ENCODE data around the gene POLRMT.
"Not testable (repeated sequence)": the region's sequence is repeated elsewhere in the genome, so short reads cannot be mapped to it uniquely, and the experiment has no call there.

Gene POLRMT

DNA sequence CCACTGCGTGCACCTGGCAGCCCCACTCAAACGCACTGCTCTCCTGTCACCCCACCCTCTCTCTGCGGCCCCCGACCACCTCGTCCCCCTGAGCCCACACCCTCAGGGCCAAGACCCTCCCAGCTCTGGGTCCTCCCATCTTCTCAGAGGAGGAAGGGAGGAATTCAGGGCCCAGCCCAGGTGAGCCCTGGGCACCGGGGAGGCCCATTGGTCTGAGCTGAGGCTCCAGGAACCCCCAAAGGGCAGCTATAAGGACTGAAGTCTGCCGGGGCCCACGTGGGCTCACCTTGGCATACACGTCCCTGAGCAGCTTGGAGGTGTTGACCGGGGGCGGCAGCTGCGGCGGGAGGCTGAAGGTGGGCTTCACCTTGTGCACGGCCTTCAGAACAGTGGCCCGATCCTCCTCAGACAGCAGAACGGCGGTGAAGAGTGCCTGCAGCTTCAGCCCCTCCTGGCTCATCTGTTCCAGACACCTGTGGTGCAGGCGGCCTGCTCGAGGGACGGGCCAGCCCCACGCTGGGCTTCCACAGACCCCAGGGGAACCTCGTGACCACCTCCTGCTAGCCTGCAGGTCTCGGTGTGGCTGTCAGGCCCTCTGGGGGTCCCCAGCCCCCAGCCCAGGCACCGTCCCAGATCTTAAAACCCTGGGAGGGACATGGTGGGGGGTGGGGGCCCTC lies 8.8 kb downstream of the POLRMT start:
- no peak for DNase-seq

DNA sequence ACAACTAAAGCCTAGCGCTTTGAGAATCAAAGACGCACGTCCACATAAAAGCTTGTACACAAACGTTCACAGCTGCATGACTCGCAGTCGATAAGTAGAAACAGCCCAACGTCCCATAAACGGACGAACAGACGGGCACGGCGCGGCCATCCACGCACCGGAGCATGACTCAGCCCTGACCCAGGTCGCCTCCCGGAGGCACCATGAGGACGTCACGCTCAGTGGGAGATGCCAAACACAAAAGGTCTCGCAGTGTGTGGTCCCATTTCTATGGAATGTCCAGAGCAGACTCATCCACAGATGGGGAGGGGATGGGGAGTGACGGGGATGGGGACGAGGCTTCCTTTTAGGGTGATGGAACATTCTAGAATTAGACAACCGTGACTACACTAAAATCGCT lies 9.4 kb downstream of the POLRMT start:
- DNase-seq: no peak

DNA sequence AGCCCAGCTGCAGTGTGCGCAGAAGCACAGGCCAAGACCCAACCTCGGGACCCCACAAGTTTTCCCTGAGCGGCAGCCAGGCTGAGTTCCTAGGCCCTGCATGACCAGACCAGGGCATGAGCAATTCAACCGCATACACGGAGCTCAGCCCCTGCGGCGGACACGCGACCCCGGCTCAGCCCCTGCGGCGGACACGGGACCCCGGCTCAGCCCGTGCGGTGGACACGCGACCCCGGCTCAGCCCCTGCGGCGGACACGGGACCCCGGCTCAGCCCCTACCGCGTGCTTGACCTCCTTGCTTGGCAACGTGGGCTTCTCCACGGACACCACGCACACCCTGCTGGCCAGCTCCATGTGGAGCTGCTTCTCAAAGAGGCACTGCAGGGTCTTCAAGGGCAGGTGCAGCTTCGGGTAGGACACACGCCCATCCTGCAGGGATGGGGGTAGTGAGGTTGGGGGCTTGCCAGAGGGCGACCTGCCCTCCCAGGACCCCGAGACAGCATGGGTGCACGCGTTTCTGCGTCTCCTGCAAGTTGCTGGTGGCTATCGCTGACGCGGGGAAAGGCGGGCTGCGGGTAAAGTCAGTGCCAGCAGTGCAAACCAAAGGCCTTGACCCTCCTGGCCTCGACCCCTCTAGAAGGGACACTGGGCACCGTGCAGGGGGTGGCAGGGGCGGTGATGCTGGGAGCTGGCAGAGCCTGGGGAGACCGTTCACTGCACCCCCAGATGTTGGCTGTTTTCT lies 10.0 kb downstream of the POLRMT start:
- no peak for DNase-seq

DNA sequence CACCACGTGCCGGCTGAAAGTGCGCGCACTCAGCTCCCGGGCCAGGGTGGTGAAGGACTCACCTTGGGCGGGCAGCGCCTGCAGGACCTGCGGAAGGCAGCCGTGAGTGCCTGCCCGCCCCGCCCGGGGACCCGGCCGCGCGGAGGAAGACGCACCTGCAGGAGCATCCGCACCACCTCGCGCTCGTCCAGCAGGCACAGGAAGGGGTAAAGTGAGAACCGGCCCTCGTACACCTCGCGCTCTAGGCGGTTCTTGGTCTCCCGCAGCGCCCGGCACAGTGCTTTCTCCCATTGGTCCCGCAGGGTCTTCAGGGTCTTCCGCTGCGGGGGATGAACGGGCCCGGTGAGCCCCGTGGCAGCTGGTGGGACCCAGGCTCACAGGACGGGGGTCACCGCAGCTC lies 10.7 kb downstream of the POLRMT start:
- no peak for DNase-seq

DNA sequence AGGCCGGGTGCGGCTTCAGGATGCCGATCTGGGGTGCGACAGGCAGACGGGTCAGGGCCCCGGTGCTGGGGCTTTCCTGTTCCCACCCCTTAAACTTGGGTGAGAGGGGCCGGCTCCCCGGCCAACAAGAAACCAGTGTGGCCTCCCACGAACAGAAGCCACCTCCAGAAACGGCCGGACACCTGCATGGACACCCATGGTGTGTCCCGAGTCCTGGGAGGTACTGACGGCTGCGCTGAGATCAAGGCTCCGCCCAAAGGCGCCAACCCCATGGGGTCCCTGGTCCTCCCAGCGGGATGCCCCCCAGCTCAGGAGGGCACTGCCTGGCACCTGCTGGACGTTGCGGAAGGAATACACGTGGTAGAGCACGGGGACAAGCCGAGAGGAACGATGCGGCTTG lies 11.5 kb downstream of the POLRMT start:
- no peak for DNase-seq

DNA sequence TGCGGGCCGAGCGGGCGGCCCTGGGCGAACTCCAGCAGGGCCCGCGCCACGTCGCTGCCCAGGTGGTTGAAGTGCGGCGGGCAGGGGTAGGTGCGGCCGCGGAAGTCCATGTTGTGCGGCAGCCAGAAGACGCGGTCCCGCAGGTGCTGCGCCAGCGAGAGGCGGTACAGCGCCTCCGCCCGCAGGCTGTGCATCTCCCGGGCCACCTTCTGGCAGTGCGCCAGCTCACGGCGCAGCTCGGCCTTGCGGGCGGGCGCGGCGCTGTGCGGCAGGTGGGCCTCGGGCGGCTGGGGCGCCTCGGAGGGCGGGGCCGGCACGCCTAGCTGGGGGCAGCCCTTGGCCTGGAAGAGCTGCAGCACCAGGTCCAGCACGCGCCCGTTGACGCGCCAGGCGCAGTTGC lies 12.1 kb downstream of the POLRMT start:
- DNase-seq: not testable (repeated sequence)

DNA sequence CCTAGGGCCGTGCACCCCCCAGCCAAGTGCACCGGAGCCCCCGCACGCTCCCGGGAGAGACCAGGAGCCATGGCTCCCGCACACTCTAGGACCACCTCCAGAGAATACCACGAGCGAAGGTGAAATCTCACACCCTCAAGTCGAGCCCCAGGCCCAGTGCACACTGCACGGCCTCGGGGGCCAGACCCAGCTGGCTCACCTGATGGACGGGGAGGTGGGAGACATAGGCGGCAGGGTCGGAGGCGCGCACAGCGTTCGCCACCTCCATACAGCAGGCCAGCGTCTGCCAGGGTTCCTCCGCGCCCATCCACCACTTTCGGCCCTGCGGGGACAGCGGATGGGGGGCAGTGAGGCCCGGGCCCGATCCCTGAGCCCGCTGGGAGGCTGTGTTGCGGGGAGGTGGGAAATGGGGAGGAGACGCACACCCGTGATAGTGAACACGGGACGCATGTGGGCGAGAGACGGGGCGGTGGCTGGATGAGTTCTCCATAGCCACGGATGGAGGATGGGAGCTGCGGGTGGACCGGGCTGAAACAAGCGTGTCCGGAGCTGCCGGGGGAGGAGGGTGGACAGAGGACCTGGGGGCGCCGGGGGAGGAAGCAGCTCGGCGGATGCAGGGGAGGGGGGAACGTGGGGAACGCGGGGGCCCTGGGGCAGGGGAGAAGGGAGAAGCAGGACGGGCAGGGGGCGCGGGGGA lies 13.0 kb downstream of the POLRMT start:
- DNase-seq: no peak

DNA sequence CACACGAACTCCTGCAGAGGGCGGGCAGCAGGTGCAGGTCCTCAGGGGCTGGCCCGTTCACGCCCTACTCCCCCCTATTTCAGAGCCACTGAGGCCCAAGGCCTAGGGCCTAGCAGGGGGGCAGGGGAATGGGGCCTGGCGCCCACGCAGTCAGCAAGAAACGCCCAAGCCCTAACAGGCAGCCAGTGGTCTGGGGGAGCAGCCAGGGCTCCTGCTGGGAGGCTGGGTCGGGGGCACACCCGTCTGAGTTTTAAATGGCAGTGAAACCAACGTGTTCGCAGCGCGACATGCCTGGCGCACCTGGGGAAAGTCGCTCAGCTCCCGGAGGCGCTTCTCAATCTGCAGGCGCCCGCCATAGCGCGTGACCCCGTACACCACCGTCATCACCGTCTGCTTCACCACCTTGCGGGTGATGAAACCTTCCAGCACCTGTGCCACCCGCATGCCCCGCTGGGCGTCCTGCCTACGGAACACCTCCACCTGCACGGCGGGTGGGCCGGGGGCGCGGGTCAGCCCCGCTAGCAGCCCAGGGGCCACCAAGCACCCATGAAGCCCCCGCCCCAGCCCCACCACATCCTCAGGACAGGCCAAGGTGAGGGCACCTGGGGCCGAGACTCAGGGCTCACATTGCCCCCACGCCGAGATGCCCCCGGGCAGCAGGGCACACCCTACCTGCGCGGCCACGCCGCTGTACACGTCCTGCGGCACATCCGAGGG lies 13.9 kb downstream of the POLRMT start:
- no peak for DNase-seq

DNA sequence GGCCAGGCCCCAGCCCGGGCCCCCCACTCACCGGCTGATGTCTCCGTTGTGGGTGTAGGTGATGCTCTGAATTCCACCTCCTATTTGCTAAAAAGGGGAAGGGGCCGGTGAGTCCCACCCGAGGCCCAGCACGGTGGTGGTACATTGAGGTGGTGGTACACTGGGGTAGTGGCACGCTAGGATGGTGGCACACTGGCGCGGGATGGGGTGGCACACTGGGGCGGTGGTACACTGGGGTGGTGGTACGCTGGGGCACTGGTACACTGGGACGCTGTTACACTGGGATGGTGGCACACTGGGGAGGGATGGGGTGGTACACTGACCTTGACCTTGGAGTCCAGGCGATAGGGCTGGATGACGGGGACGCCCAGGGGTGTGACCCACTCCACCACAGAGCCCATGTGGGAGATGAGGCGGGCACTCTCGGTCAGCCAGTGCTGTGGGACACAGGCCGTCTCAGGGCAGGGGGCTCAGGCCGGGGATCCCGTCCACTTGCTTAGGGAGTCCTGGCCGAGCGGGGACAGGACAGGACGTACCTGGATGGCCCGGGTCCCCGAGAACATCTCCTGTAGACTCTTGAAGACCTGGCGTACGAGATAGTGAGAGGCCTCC lies 14.6 kb downstream of the POLRMT start:
- DNase-seq: no peak

DNA sequence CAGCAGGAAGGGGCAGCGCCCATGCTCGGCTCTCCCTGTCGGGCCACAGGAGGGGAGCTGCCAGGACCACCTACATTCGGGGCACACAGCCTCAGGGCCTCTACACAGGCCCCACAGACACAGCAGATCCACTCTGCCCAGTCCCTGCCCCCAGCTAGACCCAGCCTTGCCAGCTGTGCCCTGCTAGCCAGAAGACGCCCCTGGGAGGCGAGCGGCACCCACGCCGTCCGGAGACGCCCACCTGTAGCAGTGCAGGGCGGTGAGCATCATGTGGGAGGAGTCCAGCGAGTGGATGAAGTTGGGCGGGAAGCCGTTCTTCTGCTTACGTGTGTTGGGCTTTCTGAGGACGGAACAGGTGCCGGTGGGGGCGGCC lies 15.1 kb downstream of the POLRMT start:
- no peak for DNase-seq

DNA sequence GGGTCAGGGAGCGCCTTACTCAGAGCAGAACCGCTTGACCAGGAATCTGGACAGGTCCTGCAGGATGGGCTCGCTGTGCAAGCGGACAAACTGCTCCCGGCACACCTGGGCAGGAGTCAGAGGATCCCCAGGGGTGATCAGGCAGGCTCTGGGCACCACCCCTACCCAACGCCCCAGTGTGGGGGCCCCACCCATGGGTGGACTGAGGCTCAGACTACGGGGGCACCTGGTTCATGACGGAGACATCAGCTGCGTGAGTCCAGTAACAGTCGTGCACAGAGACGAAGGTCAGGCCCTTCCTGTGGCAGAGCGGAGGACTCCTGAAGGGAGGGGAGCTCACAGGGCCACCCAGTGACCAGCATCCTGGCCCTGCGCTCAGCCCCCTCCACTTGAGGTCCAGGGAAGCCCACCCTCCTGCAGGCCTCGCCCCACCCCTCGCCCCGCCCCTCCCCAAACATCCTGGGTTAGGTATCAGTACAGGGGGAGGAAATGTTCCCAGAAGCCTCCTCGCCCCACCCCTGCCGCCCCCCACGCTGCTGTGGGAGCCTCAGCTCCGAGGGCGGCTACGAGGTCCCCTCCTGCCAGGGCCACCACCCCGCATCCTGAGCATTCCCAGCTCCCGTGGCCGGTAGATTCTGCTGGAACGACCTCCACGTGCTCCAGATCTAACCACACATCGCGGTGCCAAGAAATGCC lies 15.6 kb downstream of the POLRMT start:
- no peak for DNase-seq

DNA sequence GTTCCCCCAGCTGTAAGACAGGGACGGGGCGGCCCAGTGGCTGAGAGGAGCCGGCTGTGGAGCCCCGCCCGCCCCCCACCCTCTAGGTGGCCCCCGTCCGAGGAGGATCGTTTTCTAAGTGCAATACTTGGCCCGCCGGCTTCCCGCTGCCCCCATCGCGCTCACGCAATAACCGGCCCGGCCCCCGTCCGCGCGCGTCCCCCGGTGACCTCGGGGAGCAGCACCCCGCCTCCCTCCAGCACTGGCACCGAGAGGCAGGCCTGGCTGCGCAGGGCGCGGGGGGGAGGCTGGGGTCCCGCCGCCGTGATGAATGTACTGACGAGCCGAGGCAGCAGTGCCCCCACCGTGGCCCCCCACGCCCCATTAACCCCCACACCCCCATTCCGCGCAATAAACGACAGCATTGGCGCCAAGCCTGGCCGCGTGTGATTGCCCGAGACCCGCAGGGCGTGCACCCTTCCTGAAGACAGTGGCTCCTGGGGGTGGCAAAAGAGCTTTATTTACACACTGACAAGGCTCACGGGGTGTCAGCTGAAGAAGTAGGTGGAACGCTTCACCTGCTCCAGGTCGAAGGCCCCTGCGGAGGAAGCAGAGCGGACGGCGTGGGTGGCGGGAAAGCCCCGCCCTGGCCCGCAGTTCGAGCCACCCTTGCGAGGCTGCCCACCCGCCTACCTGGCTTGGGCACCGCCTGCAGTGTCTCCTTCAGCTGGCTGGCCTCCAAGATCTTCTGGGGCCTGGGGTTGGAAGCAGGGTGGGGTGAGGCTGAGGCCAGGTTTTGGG lies 16.4 kb downstream of the POLRMT start:
- no peak for DNase-seq

DNA sequence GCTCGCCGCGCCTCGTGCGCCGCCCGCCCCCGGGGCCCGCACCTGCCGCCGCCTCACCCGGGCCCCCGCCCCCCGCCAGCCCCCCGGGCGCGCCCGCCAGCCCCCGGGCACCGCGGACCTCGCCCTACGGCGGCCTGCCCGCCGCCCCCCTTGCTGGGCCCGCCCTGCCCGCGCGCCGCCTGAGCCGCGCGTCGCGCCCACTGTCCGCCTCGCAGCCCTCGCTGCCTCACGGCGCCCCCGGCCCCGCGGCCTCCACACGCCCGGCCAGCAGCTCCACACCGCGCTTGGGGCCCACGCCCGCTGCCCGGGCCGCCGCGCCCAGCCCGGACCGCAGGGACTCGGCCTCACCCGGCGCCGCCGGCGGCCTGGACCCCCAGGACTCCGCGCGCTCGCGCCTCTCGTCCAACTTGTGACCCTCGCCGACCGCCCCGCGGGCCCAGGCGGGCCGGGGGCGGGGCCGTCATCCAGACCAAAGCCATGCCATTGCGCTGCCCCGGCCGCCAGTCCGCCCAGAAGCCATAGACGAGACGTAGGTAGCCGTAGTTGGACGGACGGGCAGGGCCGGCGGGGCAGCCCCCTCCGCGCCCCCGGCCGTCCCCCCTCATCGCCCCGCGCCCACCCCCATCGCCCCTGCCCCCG lies 17.2 kb downstream of the POLRMT start:
- DNase-seq: no peak

DNA sequence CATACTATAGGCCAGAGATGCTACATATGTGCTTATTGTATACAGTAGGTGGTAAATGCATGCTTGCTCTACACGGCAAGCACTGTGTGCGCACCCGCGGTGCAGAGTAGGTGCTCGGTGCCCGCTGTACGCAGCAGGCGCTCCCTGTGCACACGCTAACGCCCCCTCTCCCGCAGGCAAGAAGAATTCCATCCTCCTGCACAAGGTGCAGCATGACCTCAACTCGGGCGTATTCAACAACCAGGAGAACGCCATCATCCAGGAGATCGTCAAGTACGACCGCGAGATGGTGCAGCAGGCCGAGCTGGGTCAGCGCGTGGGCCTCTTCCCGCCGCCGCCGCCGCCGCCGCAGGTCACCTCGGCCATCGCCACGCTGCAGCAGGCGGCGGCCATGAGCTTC lies 17.7 kb downstream of the POLRMT start:
- DNase-seq: no peak

DNA sequence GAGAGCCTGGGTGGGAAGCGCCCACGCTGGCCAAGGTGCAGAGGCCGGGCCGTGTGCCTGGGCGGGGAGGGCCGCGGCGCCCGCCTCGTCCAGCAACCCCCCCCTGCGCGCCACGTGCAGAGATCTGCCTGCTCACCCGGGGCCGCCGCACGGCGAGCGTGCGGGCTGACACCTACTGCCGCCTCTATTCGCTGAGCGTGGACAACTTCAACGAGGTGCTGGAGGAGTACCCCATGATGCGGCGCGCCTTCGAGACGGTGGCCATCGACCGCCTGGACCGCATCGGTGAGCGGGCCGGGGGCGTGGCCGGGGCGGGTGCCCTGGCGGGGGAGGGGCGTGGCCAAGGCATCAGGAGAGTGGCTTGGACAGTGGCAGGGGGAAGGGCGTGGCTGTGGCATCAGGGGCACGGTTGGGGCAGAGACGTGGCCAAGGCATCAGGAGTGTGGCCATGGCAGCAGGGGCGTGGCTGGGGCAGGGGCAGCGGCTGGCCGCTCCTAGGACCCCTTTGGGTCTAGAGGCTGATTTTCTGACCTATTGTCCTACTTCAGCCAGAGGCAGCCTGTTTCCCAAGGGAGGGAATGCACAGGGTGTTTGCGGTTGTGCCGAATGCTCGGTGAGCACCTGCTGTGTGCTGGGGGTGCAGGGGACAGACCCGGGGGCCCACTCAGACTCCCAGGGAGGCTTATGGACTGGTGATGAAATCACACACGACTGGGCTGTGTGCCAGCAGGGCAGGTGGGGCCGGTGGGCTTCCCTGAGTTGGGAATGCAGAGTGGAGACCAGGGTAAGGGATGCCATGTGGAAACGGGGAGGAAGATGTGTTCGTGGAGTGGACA lies 19.4 kb downstream of the POLRMT start:
- no peak for DNase-seq

DNA sequence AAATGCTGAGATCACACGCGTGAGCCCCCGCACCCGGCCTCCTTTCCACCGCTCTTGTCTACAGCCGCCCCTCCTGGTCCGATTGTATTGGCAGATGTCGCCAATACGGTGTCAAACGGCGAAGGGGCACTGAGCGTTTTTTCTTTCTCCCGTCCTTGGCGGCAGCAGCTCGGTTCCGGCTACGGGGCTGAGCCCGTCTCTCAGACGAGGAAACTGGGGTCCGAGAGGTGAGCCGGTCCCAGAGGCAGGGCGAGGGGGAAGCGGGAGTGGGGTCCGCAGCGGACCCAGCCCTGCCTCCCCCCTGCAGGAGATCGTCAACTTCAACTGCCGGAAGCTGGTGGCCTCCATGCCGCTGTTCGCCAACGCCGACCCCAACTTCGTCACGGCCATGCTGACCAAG lies 20.4 kb downstream of the POLRMT start:
- no peak for DNase-seq

DNA sequence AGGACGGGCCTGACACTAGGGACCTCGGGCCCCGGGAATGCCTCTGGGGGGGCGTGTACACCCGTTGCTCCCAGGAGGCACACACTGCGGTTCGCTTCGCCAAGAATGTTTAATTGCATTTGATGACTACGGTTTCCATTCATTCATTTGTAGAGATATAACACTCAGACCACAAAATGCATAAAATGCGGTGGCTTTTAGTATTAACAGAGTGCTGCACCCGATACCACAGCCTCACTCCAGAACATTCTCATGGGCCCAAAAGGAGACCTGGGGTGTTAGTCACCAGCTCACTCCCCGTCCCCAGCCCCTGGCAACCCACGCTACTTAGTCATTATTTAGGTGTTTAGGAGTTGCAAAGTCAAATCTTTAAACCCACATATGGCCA lies 21.9 kb downstream of the POLRMT start:
- DNase-seq: peak; percentile 39

DNA sequence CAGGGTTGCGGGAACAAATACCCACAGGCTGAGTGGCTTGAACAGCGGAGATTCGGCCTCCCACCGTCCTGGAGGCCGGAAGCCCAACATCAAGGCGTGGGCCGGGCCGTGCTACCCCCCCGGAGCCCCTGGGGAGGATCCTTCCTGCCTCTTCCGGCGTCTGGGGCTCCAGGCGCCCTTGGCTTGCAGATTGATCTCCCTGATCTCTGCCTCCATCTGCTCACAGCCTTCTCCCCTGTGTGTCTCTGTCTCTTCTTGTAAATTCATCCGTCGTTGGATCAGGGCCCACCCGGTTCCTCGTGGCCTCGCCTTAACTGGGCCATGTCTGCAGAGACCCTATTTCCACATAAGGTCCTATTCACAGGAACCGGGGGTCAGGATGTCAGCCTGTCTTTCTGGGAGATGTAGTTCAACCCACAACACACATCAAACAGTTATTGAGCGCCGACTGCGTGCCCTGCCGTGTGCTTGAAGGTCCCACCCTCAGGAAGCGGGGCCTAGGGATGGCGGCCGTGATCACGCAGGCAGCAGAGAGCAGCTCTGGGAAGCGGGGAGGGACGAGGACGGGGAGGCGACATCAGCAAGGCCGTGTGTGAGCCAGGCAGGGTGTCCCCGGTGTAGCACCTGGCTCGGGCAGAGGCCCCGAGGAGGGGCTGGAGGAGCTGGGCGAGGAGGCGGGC lies 22.4 kb downstream of the POLRMT start:
- no peak for DNase-seq

DNA sequence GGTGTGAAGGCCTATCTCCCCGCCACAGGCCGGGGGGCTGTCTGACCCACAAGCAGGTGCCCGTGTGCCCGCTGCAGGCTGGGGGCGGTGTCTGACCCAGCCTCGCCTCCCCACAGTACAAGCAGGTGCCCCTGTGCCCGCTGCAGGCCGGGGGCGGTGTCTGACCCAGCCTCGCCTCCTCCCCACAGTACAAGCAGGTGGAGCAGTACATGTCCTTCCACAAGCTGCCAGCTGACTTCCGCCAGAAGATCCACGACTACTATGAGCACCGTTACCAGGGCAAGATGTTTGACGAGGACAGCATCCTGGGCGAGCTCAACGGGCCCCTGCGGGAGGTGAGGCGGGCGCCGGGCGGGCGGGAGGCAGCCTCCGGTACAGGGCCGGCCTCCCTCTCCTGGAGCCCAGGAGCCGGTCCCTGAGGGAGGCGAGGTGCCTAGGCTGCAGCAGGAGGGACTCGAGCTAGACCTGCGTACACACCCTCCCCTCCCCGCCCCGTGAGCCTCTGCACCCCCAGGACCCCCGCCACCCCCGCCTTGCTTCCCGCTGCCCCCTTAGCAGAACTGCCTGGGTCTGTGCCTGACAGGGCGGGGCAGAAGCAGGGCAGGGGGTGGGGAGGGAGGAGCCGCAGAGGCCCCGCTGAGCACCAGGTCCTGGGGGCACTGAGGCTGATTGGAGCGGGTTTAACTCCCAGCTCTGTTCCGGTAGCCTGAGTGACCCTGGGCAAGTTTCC lies 23.1 kb downstream of the POLRMT start:
- DNase-seq: no peak

Measured in NCI-H2107 (cell line).